Embryonic facial prominence (tissue), 1 donor: Measurements from ENCODE around the gene WDR26.
"Not testable (repeated sequence)": the region's sequence is repeated elsewhere in the genome, so short reads cannot be mapped to it uniquely, and the experiment has no call there.

Experiments
- DNase-seq: peaks from one replicate; pipeline ENCODE4 v3.0.0-alpha.2; 2016; ENCODE audit errors: extremely low spot score

Gene WDR26

DNA sequence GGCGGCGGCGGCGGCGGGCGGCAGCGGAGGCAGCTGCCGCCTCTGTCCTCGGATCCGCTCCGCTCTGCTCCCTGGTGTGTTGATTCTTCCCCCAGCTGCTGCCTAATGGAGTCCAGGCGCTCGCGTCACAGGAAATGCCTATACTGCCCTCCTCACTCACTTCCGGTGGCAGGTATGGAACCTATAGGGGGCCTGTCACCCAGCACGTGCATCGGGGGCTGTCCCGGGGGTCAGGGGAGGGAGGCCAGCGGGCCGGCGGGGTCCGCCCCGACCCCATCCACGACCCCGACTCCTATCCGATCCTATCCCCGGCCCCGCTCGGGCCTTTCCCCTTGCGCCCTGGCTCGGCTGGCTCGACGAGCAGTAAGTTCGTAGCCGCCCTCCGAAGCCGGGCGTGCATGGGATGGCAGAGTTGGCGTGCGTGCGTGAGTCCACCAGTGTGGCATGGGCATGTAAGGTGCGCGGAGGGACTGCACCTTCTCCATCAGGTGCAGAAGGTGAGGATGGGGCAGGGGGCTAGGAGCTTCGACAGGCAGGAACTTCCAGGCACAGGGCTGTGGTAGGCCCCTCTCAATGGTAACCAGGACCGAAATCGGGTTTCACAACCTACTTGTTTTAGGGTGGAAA is at the start of gene WDR26:
Gene WDR26, minus strand, starts transcription at position 107 of the 627 bp plus-strand sequence.
- DNase-seq, result peak; percentile 88

DNA sequence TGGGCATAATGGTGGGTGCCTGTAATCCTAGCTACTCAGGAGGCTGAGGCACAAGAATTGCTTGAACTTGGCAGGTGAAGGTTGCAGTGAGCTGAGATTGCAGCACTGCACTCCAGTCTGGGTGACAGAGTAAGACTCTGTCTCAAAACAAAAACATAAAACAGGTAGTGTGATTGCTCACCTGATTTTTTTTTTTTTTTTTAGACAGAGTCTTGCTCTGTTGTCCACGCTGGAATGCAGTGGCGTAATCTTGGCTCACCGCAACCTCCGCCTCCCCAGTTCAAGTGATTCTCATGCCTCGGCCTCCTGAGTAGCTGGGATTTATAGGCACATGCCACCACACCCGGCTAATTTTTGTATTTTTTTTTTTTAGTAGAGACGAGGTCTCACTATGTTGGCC is 48.6 kb upstream of the WDR26 start:
- not testable (repeated sequence) for DNase-seq

DNA sequence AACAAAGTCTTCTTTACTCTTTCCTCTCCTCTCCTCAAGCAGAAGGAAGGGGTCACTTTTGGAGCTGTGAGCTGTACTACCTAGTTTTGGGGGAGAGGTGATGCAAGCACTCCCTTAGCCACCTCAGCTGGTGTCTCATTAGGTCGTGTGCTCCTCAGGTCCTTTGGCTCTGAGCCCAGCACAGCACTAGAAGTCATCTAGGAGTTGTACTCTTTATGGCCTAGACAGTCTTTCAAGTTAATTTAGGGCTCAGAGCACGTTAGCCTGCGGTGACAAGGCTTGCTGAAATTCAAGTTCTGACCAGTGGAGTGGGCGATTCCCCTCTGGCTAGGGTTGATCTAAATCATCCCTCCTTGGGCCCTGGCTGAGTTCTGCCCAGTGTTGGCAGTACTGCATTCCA is 48.0 kb upstream of the WDR26 start:
- no peak for DNase-seq

DNA sequence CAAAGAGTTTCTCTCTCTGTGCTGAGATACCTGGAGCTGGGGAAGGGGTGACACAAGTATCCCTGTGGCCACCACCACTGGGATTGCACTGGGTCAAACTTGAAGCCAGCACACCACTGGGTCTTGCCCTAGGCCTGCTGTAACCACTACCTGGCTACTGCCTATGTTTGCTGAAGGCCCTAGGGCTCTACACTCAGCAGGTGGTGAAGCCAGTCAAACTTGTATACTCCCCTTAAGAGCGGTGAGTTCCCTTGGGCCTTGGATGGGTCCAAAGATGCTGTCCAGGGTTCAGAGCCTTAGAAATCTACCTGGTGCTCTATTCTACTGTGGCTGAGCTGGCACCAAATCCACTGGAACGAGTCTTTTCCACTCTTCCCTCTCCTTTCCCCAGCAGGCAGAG is 47.0 kb upstream of the WDR26 start:
- DNase-seq, result no peak

DNA sequence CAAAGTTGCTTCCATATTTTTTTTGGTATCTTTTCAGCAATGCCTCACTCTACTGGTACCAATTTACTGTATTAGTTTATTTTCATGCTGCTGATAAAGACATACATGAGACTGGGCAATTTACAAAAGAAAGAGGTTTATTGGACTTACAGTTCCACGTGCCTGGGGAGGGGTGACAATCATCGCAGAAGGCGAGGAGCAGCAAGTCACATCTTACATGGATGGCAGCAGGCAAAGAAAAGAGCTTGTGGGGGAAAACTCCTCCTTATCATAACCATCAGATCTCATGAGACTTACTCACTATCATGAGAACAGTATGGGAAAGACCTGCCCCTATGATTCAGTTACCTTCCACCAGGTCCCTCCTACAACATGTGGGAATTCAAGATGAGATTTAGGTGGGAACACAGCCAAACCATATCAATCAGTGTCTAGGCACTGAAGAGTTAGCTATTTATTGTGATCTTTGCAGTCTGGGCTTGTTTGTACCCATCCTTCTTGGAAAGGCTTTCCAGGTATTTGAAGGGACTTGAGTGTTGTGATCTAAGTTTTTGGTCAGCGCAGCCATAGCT is 46.4 kb upstream of the WDR26 start:
- DNase-seq, result not testable (repeated sequence)

DNA sequence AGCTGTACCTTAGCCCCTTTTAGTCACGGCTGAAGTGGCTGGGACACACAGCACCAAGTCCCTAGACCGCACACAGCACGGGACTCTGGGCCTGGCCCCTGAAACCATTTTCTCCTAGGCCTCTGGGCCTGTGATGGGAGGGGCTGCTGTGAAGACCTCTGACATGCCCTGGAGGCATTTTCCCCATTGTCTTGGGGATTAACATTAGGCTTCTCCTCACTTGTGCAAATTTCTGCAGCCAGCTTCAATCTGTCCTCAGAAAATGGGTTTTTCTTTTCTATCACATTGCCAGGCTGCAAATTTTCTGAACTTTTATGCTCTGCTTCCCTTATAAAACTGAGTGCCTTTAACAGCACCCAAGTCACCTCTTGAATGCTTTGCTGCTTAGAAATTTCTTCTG is 45.6 kb upstream of the WDR26 start:
- not testable (repeated sequence) for DNase-seq

DNA sequence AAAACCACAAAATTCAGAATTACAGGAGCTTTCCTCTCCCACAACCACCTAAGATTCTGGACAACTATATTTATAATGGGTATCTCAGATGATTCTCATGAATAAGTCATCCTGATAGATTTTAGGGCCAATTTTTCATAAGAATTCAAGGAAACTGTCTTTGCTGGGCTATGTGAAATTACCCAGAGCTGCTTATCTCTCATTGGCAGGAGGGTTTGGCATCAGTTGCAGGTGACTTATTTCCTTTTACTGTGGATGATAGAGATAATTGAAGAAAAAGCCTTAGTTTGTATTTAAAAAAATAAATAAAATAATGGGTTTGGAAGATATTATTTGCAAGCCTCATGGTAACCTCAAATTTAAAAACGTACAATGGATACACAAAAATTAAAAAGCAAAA is 38.2 kb upstream of the WDR26 start:
- no peak for DNase-seq

DNA sequence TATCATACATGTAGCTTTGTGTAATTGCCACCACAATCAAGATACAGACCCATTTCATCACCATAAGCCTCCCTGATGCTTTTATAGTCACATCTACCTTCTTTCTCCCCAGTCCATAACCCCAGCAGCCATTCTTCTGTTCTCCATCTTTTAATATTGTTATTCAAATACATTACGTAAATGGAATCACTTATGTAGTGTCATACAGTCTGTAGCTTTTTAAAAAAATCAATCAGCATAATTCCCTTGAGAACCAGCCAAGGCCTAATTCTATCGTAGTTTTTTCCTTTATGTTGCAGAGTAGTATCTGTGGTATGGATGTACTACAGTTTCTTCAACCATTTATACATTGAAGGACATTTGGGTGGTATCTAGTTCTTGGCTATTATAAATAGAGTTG is 31.6 kb upstream of the WDR26 start:
- no peak for DNase-seq

DNA sequence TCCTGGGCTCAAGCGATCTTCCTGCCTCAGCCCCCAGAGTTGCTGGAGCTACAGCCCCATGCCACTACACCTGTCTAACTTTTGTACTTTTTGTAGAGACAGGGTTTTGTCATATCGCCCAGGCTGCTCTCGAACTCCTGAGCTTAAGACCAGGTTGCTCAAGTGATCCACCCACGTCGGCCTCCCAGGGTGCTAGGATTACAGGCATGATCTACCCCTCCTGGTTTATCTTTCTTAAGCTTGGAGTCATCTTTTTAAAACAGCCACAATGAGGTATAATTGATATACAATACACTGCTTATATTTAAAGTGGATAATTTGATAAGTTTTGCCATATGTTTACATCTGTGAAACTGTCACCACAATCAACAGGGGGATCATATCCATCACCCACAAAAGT is 25.4 kb upstream of the WDR26 start:
- DNase-seq, result no peak

DNA sequence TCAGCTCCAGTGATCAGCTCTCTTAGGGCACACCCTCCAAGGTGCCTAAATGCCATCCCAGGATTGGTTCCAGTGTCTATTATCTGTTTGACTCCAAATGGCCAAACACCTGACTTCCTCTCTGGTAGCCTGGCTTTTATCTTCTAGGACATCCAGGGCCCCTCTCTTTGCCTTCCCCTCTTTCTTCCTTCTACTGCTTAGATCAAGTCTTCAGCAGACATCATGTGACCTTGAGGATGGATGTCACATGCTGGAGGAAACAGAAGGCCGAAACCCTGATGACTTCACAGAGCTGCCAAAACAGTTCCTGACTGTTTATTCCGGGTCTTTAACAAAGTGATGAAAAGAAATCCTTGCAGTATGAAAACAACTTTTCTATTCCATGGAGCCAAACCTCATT is 24.4 kb upstream of the WDR26 start:
- DNase-seq, result no peak

DNA sequence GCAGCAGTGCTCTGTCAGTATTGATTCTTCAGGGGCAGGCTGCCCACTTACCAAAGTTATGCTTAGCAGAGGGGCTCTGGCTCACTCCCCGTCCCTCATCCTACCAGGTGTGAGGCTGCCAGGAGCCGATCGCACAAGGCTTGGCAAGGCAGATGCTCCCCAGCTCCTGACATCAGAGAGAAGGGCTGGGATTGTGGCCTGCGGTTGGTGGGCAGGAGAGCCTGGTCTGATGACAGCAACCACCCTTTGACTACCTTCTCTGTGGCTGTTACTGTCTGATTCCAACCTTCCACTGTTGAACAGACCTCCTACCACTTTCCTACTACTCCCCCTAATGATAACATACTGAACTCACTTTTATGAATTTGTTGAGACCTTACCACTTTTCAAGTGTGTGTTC is 23.7 kb upstream of the WDR26 start:
- DNase-seq, result no peak

DNA sequence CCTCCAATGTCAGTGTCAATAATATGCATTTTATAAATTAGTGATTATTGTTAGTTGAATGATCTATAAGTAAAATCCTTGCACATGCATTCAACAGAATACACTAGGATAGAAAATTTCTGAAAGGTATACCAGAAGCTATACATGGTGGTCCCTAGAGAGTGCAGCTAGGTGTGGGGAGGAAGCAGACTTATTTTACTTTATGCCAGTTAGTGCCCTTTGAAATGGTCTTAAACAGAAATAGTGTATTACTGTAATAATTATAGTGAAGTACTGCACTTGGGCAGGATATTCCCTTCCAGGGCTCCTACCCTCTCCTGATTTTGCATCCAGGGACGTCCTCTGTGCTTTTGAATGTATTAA is 23.2 kb upstream of the WDR26 start:
- no peak for DNase-seq

DNA sequence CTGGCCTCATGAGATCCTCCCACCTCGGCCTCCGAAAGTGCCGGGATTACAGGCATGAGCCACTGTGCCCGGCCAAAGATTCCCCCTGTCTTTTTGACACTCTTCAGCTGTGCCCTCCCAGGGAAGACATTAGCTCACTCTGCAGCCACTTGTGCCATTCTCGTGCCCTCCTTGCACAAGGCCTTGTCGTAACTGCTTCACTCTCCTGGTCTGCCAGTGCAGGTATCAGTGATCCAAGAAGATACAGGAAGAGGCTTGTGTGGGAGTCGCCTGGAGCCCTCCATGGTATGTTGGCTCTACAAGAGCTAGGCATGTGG is 22.0 kb upstream of the WDR26 start:
- no peak for DNase-seq

DNA sequence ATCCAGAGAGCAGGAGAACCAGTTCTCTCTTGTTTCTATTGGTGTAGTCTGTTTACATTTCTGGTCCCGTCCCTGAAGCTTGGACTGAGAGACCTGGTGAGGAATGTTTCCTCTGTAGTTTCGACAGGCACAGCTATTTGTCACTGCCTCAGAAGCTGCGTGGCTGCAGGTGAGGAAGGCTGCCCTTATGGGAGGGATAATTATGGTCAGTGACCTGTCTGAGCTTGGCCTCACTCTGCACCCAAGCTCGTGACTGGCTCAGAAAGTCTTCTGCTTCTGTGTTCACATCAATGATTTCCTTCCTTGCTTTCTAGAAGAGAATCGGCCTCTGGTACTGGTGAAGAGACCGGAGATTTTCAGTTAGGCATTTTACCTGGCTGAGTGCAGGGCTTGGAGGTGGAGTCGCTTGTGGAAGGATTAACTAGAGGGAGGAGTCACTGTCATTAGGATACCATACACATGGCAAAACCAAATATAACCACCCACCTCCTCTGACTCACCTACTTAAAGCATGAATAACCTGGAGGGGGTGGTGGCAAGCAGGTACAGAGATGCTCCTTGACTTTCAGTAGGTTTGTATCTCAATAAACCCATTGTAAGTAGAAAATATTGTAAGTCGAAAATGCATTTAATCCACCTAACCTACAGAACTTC is 19.9 kb upstream of the WDR26 start:
- no peak for DNase-seq

DNA sequence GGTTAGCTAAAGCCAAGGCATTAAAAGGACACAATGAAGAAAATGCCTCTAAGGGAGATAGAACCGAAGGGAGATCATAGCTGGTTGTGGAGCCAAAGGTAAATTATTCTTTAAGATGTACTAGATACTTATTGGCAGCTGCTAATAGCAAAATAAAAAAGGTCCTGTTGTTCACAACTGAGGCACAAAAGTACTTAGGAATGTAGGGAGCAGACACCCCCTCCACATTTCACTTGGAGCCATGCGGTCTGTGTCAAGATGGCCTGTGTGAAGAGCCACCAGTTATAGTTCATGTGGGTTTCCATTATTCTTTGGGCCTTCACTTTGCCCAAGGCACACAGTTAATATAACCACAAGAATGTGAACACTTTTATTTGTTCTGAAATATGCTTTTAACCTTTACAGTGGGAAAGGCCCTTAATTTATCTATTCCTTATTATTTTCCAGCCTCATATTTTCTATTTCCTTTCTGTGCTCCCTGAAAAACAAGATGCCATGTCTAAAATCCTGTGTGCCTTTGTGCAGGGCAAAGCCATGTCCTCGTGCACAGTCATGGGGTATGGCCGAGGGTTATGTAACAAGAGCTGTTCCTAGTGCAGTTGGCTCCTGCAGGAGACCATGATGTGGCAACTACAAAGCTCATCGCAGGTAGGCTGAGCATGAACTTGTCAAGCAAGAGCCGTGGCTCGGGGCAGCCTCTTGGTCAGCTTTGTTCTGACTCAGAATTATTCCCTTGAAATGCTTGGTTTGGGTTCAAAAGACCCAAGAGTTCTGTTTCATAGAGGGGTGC is 16.2 kb upstream of the WDR26 start:
- no peak for DNase-seq

DNA sequence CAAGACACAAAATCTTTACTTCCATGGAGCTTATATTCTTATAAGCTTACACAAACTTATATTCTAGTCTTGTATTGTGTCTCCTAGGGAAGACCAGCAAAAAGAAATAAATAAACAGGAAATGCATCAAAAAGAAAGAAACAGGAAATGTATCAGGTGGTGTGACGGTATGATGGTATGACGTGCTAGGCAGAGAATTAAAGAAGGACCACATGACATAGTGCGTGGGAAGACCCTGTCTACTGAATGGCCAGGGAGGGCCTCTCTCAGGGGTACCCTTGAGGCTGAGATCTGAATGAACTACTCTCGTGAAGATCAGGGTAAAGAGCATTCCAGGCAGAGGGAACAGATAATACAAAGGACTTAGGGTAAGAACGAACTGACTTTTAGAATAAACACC is 15.6 kb upstream of the WDR26 start:
- no peak for DNase-seq

DNA sequence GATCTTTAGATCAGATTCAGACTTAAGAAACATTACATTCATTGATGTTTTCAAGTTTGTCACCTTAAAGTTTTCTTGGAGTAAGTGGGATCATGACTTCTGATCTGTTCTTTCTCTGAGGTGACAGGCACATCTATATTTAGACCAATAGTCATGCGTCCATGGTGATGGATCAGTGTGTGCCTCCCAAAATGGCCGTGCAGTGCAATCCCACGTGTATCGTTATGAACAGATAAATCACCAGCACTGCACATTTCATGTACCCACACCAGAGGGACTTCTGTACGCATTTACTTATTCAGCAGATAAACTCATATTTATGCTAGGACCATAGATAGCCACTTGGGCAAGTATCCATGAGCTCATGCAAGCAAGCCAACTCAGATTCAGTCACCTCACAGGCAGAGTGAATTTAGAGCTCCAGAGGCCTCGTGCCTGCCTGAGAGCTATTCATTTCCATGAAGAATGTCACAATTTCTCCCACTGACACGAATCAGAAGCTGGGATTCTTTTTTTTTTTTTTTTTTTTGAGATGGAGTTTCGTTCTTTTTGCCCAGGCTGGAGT is 13.9 kb upstream of the WDR26 start:
- no peak for DNase-seq

DNA sequence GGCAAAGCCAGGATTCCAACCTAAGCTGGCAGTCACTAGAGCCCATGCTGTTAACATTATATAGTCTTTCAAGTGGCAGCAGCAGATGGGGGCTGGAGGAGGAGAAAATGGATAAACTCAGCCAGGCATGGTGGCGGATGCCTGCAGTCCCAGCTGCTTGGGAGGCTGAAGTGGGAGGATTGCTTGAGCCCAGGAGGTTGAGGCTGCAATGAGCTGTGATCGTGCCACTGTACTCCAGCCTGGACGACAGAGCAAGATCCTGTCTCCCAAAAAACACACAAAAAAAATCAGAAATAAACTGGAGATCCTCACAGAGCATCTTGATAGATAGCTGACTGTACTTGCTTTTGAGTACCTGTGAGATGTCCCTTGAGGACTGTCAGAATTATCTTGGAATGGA is 13.4 kb upstream of the WDR26 start:
- DNase-seq, result no peak

DNA sequence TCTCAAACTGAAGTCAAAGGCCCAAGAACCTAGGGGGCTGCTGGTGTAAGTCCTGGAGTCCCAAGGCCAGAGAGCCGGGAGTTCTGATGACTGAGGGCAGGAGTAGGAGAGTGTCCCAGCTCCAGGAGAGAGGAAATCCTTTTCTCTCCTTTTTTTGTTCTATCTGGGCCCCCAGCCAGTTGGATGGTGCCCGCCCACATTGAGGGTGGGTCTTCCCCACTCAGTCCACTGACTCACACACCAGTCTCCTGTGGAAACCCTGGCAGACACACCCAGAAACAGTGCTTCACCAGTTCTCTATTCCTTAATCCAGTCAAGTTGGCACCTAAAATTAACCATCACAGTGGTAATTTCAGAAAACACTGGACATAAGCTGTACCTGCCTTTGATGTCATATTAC is 12.7 kb upstream of the WDR26 start:
- DNase-seq, result no peak

DNA sequence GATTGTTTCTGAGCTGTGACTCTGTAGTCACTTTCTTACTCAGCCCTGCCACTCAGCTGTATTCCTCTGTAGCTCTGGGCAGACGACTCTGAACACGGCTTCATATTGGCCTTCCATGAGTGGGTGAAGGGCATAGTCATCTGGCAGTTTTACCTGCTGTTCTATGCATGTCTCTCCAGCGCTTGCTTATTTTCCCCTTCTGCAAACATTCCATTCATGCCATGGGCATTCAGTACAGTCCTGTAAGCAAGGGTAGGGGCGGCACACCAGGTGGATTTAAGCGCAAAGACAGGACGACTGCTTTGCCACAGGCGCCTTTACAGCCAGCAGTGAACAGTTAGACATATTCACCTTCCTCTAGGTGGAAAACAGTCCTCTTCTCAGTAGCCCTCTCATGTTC is 4.4 kb upstream of the WDR26 start:
- DNase-seq, result no peak

DNA sequence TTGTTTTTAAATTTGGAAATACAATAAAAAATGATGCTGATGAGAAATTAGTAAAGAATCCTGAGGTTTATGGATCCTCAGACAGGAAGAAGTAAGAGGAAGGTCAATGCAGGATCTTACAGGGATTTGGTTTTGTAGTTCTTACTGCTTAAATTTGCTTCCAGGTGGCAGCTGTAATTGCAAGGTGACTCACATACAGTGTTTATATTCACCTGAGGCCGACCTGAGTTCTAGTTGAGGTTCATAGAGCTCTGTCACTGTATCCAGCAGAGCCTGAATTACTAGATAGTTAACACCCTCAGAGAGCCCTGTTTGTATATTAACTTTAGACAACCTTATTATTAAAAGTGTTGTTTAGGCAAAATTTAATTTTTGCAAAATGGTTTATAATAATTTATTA is 1.4 kb upstream of the WDR26 start:
- no peak for DNase-seq

DNA sequence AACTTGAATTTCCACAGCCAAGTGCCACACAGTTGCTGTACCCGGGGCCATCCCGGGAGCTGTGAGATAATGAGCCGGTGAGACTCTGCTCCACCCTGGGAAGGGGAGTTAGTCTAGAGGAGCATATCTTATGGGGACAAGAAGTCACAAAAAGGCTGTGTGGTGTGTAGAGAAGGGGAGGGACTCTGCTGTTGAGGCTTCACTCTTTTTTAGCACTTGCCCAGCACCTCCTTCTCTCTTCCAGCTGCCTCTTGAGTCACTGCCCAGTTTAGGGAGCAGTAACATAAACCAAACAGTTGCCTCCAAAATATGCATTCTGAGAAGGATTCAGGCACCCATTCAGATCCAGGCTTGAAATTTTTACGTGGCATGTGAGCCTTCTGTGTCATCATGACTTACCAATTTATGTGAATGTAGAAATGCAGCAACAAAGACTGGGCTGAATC is 744 bp upstream of the WDR26 start:
- no peak for DNase-seq
